ENCODE results near the gene C1QTNF12.

C1QTNF12 gene

DNA sequence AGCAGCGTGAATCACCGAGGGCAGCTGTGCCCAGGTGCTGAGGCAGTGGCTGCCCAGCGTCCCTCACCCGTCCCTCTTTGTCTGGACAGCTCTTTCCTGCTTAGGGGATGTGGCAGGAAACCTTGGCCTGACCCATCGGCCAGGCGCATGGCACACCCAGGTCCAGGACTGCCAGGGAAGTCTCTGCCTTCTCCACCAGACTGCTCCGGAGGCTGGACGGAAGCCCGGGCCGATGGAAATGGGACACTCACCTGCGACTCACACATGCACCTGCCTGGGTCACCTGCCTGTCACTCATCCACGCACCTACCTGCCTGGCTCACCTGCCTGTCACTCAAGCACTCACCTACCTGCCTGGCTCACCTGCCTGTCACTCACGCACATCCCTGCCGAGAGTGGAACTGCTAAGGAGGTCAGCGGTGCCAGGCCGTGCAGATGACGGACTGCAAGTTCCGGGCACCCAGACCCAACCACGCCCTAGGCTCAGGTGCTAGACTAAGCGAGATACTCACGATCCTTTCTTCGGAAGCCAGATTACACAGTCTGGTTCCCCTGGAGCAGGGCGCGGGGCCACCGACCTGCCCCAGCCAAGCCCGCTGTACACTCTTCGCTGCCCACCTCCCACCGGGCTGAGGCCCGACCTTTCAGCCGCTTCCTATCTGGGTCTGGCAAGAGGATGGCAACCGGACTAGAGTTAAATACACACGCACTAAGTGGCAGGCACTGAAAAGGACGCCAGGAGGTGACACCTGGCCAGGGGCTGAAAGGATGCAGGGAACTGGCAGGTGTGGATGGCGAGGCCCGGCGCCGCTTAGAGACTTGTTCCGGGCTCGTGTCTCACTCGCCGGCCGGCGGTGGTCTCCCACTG lies 26.1 kb upstream of the C1QTNF12 start:
- Histone ChIP-seq H3K27me3 (no peaks in the 10 kb centered on the region), H3K4me3 (peak overlapping the region; percentile 100), H3K4me2 (peak overlapping the region; percentile 99), H3K9ac (peak overlapping the region; percentile 98), H3K4me1 (peaks cover 43% of the 10 kb centered on the region), H3K36me3 (peaks cover 48% of the 10 kb centered on the region), H3K9me3 (no peaks in the 10 kb centered on the region), H4K20me1 (peaks cover 59% of the 10 kb centered on the region), H3K27ac (peak overlapping the region; percentile 98)
- TF ChIP-seq Cebpa-rat (IDR thresholded peaks at IDR 0.05), result no peak

DNA sequence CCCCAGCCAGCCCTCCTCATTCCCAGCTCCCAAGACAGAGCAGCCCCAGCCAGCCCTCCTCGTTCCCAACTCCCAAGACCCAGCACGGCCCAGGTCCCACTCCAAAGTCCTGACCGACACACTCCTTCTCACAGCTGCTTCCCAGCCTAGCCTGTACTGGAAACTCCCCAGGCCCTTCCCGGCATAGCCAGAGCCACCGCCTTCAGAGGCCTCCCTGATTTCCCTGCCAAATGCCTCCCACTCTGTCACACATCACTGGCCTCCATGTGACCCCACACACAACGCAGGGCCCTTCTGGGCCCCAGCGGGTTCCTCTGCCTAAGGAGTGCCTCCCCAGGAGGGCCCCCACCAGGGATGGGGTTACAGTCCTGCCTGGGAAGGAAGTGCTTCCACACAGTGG lies 24.3 kb upstream of the C1QTNF12 start:
- H3K9ac ChIP-seq, result peak overlapping the region; percentile 64
- peaks cover 39% of the 10 kb centered on the region for H3K4me1 ChIP-seq
- H3K9me3 ChIP-seq, result no peaks in the 10 kb centered on the region
- peaks cover 77% of the 10 kb centered on the region for H4K20me1 ChIP-seq
- no peak for TF ChIP-seq Cebpa-rat (IDR thresholded peaks at IDR 0.05)
- peaks cover 65% of the 10 kb centered on the region for H3K36me3 ChIP-seq
- H3K4me2 ChIP-seq, result peak overlapping the region; percentile 99
- no peak overlapping the region for H3K4me3 ChIP-seq
- no peaks in the 10 kb centered on the region for H3K27me3 ChIP-seq
- H3K27ac ChIP-seq, result peak overlapping the region; percentile 44; the same call in 1 of the 2 replicates

DNA sequence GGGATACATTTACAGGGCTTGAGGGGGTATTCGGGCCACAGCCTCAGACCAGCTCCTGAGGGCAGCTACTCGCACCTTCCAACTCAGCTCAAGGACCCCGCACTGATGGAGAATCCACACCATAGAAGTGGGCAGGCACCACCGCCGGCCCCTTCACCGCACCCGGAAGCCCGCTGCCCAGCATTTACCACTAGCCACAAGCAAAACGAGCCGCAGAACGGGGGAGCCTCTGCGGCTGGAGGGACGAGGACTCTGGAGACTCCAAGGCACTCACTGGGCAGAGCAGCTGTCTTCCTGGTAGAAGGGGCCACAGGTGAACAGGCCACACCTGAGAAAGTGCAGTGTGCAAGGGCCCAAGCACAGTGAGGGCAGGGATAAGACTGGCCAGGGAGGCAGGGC lies 21.8 kb upstream of the C1QTNF12 start:
- Histone ChIP-seq H4K20me1 (peaks cover 100% of the 10 kb centered on the region), H3K27me3 (no peaks in the 10 kb centered on the region), H3K4me2 (no peak overlapping the region), H3K9me3 (no peaks in the 10 kb centered on the region), H3K36me3 (peaks cover 90% of the 10 kb centered on the region), H3K27ac (no peak overlapping the region), H3K4me1 (peaks cover 30% of the 10 kb centered on the region), H3K9ac (no peak overlapping the region), H3K4me3 (no peak overlapping the region)
- TF ChIP-seq Cebpa-rat (IDR thresholded peaks at IDR 0.05), result no peak

DNA sequence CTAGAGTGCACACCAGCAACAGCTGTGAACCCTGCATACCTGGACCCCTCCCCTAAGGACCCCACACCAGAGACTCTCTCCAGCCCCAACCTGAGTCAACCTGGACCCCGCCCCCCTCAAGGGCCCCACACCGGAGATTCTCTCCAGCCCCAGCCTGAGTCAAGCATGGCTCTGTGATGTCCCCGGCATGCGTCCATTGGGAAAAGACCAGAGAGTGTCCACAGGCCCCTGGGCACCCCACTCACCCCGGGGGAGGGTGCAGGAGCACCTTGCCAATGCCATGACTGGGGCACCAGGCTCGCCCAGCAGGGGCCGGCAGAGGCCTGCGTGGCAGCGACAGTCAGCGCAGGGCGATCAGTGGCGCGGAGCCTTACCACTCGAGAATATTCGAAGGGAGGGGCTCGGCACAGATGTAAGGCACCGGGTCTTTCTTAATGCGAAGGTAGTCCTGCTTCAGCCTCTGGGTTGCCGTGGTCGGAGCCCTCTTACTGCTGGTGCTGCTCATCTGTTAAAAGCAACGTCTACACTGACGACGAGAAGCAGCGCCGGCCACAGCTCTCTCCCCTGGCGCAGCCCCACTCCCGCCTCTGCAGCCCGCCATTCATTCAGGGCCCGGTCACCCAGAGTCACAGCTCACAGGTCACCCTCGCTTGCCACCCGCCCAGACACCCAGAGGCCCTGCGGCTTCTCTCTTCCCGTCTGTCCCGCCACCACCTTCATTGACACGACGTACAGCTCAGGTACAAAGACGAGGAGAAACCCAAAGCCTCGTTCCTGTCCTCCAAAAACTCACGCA lies 21.2 kb upstream of the C1QTNF12 start:
- Histone ChIP-seq H3K4me2 (no peak overlapping the region), H3K27me3 (no peaks in the 10 kb centered on the region), H3K9ac (no peak overlapping the region), H4K20me1 (peaks cover 100% of the 10 kb centered on the region), H3K27ac (no peak overlapping the region), H3K36me3 (peaks cover 96% of the 10 kb centered on the region), H3K9me3 (no peaks in the 10 kb centered on the region), H3K4me3 (no peak overlapping the region), H3K4me1 (peaks cover 34% of the 10 kb centered on the region)
- TF ChIP-seq Cebpa-rat (IDR thresholded peaks at IDR 0.05), result no peak

DNA sequence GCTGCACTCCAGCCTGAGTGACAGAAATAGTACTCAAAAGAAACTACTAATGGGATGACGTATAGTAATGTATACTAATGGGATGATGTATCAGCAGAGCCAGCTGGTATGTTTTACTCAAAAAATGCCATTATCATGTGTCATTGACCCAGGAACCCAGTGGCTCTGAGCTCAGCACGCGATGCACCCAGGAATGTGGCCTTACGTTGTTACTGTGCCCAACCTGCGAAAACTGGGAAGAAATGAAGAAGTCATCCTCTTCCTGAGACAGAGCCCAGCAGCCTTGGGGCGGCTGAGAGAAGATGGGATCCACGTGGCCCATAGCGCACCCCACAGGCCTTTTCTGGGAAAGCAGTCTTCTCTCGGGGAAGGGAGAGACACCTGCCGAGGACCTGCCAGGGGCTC lies 18.3 kb upstream of the C1QTNF12 start:
- H3K4me1 ChIP-seq, result peaks cover 36% of the 10 kb centered on the region
- no peak overlapping the region for H3K9ac ChIP-seq
- TF ChIP-seq Cebpa-rat (IDR thresholded peaks at IDR 0.05), result no peak
- H4K20me1 ChIP-seq, result peaks cover 100% of the 10 kb centered on the region
- no peak overlapping the region for H3K27ac ChIP-seq
- peaks cover 79% of the 10 kb centered on the region for H3K36me3 ChIP-seq
- no peak overlapping the region for H3K4me2 ChIP-seq
- no peak overlapping the region for H3K4me3 ChIP-seq
- H3K27me3 ChIP-seq, result no peaks in the 10 kb centered on the region
- H3K9me3 ChIP-seq, result no peaks in the 10 kb centered on the region

DNA sequence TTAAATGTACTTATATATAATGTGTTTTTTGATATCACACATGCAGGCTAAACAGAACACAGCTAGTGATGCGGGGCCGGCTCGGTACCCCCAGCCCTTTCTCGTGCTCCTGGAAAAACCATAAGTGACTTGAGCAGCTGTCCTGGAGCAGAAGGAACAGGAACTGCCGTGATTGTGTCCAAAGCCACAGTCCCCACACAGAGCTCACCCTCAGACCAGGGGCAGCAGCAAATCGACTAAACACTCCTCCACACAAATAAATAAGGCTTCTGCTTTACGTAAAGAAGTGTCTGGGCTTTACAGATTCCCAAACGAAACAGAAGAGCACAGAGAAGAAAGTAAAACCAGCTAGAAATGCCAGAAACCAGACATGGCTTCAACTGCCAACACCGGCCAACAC lies 17.5 kb upstream of the C1QTNF12 start:
- H3K9ac ChIP-seq, result peak overlapping the region; percentile 34; the same call in 1 of the 2 replicates
- peaks cover 44% of the 10 kb centered on the region for H3K4me1 ChIP-seq
- peaks cover 98% of the 10 kb centered on the region for H4K20me1 ChIP-seq
- no peak overlapping the region for H3K4me2 ChIP-seq
- H3K9me3 ChIP-seq, result no peaks in the 10 kb centered on the region
- TF ChIP-seq Cebpa-rat (IDR thresholded peaks at IDR 0.05), result no peak
- peaks cover 74% of the 10 kb centered on the region for H3K36me3 ChIP-seq
- H3K27ac ChIP-seq, result no peak overlapping the region
- no peaks in the 10 kb centered on the region for H3K27me3 ChIP-seq
- H3K4me3 ChIP-seq, result no peak overlapping the region

DNA sequence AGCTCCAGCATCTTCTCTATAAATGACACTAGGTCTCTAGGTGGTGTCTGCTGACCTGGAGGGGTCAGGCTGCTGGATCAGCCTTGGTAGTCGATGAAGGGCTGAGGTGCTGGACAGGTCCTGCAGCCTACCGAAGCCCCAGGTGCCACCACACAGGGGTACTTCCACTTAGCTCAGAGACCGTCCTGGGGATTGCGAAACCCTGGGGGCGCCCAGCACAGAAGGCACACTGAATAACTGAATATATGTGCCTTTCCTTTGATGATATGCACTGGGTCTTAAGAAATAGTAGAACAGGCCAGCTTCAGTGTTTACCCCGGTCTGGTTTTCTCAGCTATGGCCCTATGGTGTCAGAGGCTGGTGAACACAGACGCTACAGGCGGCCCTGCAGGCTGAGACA lies 16.2 kb upstream of the C1QTNF12 start:
- peak; percentile 55; the same call in 1 of the 2 replicates for TF ChIP-seq Cebpa-rat (IDR thresholded peaks at IDR 0.05)
- Histone ChIP-seq H3K27ac (peak overlapping the region; percentile 41), H3K27me3 (no peaks in the 10 kb centered on the region), H3K4me3 (no peak overlapping the region), H3K9me3 (no peaks in the 10 kb centered on the region), H3K4me2 (peak overlapping the region; percentile 80), H3K9ac (peak overlapping the region; percentile 60), H3K4me1 (peaks cover 57% of the 10 kb centered on the region), H4K20me1 (peaks cover 95% of the 10 kb centered on the region), H3K36me3 (peaks cover 74% of the 10 kb centered on the region)

DNA sequence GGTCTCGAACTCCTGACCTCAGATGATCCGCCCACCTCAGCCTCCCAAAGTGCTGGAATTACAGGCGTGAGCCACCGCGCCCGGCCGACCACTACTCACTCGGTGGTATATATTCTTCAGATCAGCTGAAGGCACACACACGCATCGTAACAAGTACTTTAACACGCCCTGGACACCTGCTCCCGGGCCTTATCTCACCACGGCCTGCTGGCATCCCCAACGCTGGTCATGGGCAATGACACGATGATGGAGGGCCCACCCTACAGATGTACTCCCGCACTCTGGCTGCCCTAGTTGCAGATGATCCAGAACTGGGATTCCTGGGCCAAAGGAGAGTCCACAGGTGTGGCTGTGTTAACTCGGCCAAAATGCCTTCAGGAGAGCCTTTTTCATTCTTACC lies 15.5 kb upstream of the C1QTNF12 start:
- H4K20me1 ChIP-seq, result peaks cover 91% of the 10 kb centered on the region

DNA sequence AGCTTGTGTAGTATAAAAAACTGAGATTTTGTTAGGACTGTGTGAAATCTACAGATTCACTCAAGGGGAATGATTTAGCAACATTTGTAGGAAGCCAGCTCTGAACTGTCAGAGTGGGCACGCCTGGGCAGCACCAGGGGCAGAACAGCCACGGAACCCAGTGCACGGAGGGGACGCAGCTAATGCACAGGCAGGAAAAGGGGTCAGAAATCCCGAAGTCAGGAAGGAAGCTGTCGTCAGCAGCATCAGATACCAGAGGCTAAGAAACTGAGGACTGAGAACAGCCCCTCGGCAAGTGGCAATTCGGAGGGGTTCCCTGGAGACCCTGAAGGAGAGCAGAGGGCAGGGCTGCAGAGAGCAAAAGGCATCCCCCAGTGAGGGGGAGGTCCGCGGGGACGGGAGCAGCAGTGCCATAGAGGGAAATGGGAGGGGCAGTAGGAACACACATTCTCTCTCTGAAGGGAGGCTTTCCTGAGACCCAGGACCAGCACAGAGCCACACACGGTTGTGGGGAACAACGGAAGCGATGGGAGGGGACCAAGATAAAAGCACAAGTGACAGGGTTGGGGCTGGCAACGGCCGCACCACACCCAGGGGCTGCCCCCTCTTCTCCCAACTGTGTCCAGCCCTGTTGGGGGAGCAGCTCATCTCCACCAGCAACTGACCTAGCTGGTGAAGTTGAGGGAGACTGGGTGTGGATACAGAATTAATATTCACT lies 14.5 kb upstream of the C1QTNF12 start:
- Histone ChIP-seq H3K27me3 (no peaks in the 10 kb centered on the region), H3K4me2 (peak overlapping the region; percentile 80), H3K27ac (peak overlapping the region; percentile 65), H3K4me3 (peak overlapping the region; percentile 2), H4K20me1 (peaks cover 90% of the 10 kb centered on the region), H3K9ac (peak overlapping the region; percentile 59), H3K36me3 (peaks cover 69% of the 10 kb centered on the region), H3K9me3 (no peaks in the 10 kb centered on the region; the same call in 1 of the 2 replicates), H3K4me1 (peaks cover 73% of the 10 kb centered on the region)
- TF ChIP-seq Cebpa-rat (IDR thresholded peaks at IDR 0.05), result no peak

More for the DNA sequence above, 15.5 kb upstream of the C1QTNF12 start:
- Histone ChIP-seq H3K9me3 (no peaks in the 10 kb centered on the region; the same call in 1 of the 2 replicates), H3K27me3 (no peaks in the 10 kb centered on the region), H3K27ac (peak overlapping the region; percentile 41), H3K36me3 (peaks cover 72% of the 10 kb centered on the region), H3K4me2 (peak overlapping the region; percentile 80), H3K4me3 (no peak overlapping the region), H3K9ac (peak overlapping the region; percentile 60; the same call in 1 of the 2 replicates), H3K4me1 (peaks cover 63% of the 10 kb centered on the region)
- no peak for TF ChIP-seq Cebpa-rat (IDR thresholded peaks at IDR 0.05)
